Measurements from ENCODE around the gene PTPMT1. TPM values are rescaled to one million over a fixed set of nuclear protein-coding genes. Genes with fewer than 3 reads are reported as not detected.
A peak's percentile ranks its signal among the peaks of the same experiment; 100 is the strongest.

PTPMT1 gene
- total RNA-seq, 8 experiments from 2014 or later: 31.6 to 62.8 (median 38.9) TPM

GRCh38 chr11:47571357-47571729, 5.9 kb downstream of the PTPMT1 start:
- Histone ChIP-seq H3K4me3 (no peak overlapping the region), H3K4me1 (replicated peaks in 1 of 2) (peaks cover 0 to 3% of the 10 kb centered on the region in 2 donors), H3K27ac (no peak overlapping the region)
- in situ Hi-C loops (cut with MboI; ENCODE audit: low pct_unique_long_range_greater_than_20kb in 2 of 9, low sequenced_read_pairs in 9 of 9, unreplicated experiment in 9 of 9): loop anchor here in 1 of 9 experiments (25.0 kb wide), 1 partner anchor 159 kb away; the partner anchor contains the start of gene SLC39A13
- WGBS, 10 experiments: 60 to 100% (median 87%) methylated on average over 1 to 4 of the region's 4 CpGs; no CpG with 5 or more reads in 2 of the 10 experiments
- no peak for ATAC-seq (replicated peaks in 6 of 8)

GRCh38 chr11:47571895-47572294, 6.5 kb downstream of the PTPMT1 start:
- WGBS, 10 experiments: 17 to 100% (median 40%) methylated on average over 1 of the region's 1 CpG; no CpG with 5 or more reads in 7 of the 10 experiments
- in situ Hi-C loops (cut with MboI; ENCODE audit: low pct_unique_long_range_greater_than_20kb in 2 of 9, low sequenced_read_pairs in 9 of 9, unreplicated experiment in 9 of 9): loop anchor here in 1 of 9 experiments (25.0 kb wide), 1 partner anchor 160 kb away; the partner anchor contains the start of gene SLC39A13
- H3K4me3 ChIP-seq: no peak overlapping the region
- H3K4me1 ChIP-seq (replicated peaks in 1 of 2): peaks cover 0 to 2% of the 10 kb centered on the region in 2 donors
- no peak for ATAC-seq (replicated peaks in 6 of 8)
- no peak overlapping the region for H3K27ac ChIP-seq

DNA sequence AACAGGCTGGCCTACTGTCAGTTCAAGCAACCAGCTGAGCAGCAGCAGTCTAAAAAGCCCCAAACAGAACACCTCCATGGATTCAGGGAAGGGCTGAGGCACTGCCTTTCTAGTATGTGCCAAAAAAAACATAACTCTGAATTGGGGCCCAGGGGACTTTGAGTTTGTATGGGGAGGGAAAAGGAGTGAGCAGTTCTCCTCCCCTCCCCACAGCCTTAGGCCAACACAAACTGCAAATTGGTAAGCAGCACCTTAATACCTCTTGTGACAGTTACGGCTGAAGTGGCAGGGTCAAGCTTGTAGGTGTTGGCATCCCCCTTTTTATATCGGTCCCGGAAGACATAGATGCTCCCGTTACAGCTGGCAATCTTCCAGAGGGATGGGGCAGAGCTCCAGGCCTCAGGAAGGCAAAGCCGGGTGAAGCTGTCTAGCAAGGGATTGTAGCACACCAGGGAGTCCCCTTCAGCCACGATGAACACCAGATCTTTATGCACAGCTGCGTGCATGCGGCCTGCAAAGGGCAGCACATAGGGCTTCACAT, 7.4 kb downstream of the PTPMT1 start:
- WGBS, 10 experiments: 40 to 100% (median 90%) methylated on average over 1 to 7 of the region's 8 CpGs; no CpG with 5 or more reads in 3 of the 10 experiments
- ATAC-seq (replicated peaks in 6 of 8): peak in 1 of 8 experiments; percentile 20
- peaks cover 9 to 10% of the 10 kb centered on the region in 2 donors for H3K4me1 ChIP-seq (replicated peaks in 1 of 2)
- H3K4me3 ChIP-seq: no peak overlapping the region
- no peak overlapping the region for H3K27ac ChIP-seq
- in situ Hi-C loops (cut with MboI; ENCODE audit: low pct_unique_long_range_greater_than_20kb in 2 of 9, low sequenced_read_pairs in 9 of 9, unreplicated experiment in 9 of 9): loop anchor here in 1 of 9 experiments (25.0 kb wide), 1 partner anchor 160 kb away; the partner anchor contains the start of gene SLC39A13

DNA sequence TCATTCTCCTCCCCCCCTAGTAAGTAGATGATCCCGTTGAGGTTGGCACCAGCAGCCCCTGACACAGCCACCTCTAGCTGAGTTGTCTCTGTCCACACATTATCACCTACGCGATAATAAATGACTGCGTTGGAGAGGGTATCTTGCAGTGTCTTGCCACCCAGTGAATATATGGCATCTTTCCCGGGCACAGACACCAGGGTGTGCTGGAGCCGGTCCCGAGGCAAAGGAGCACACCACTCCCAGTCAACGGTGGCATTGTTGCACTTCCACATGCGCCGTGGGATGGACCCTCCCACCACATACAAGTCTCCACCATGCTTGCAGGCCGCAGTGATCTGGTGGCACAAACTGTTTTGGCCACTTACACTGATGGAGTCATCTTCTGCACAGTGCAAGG, 7.9 kb downstream of the PTPMT1 start:
- Histone ChIP-seq H3K4me1 (replicated peaks in 1 of 2) (peaks cover 12 to 15% of the 10 kb centered on the region in 2 donors), H3K27ac (no peak overlapping the region), H3K4me3 (no peak overlapping the region)
- in situ Hi-C loops (cut with MboI; ENCODE audit: low pct_unique_long_range_greater_than_20kb in 2 of 9, low sequenced_read_pairs in 9 of 9, unreplicated experiment in 9 of 9): loop anchor here in 1 of 9 experiments (25.0 kb wide), 1 partner anchor 161 kb away; the partner anchor contains the start of gene SLC39A13
- no peak for ATAC-seq (replicated peaks in 6 of 8)
- WGBS, 10 experiments: 80 to 100% (median 90%) methylated on average over 2 to 9 of the region's 11 CpGs; no CpG with 5 or more reads in 4 of the 10 experiments

DNA sequence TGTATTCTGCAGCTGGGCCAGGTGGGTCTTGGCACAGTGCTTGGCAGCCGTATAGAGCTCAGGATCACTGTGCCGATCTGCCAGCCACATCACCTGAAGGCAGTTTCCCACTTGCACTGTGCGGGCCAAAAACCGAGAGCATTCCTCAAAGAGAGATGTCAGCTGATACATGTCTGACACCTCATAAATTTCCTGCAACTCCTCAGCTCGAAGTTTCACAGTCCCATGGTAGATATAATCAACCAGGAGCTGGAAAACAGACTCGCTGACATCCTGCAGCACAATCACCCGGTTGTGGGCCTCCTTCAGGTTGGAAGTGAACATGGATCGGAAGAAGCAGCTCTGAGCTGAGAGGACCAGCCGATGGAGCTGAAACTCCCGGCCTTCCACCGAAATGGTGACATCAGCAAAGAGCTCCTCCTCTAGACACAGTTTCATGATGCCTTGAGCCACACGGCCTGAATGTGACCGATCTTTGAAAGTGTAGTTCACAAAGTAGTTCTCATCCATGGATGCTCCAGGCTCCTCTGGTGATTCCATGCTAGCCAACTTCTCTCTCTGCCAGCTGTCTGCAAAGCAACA, 12.2 kb downstream of the PTPMT1 start:
- ATAC-seq (replicated peaks in 6 of 8): no peak
- H3K27ac ChIP-seq: peak overlapping the region; percentile 97 to 98
- H3K4me1 ChIP-seq (replicated peaks in 1 of 2): peaks cover 15 to 21% of the 10 kb centered on the region in 2 donors
- 25 to 86% (median 70%) methylated on average over 2 to 10 of the region's 13 CpGs; no CpG with 5 or more reads in 3 of the 10 experiments for WGBS, 10 experiments
- peak overlapping the region; percentile 71 to 94 (median 89) for H3K4me3 ChIP-seq
- in situ Hi-C loops (cut with MboI; ENCODE audit: low pct_unique_long_range_greater_than_20kb in 2 of 9, low sequenced_read_pairs in 9 of 9, unreplicated experiment in 9 of 9): no loop called here

GRCh38 chr11:47578524-47579494, 13.4 kb downstream of the PTPMT1 start, which contains the start of the genes KBTBD4 and NDUFS3:
TSS of gene KBTBD4 (minus strand) at chr11:47578970. CDS start at chr11:47578951, 19 bp downstream.
TSS of gene NDUFS3 (plus strand) at chr11:47579074. CDS start at chr11:47579092, 18 bp downstream.
- peak; percentile 91 to 97 (median 94) for ATAC-seq (replicated peaks in 6 of 8)
- peak within 1 kb of the TSS; percentile 71 to 94 (median 89) for H3K4me3 ChIP-seq
- in situ Hi-C loops (cut with MboI; ENCODE audit: low pct_unique_long_range_greater_than_20kb in 2 of 9, low sequenced_read_pairs in 9 of 9, unreplicated experiment in 9 of 9): no loop called here
- peak within 1 kb of the TSS; percentile 97 to 98 for H3K27ac ChIP-seq
- H3K4me1 ChIP-seq (replicated peaks in 1 of 2): peaks cover 15 to 21% of the 10 kb centered on the region in 2 donors
- 0 to 5% (median 3%) methylated on average over 1 to 12 of the region's 72 CpGs; no CpG with 5 or more reads in 5 of the 10 experiments for WGBS, 10 experiments

DNA sequence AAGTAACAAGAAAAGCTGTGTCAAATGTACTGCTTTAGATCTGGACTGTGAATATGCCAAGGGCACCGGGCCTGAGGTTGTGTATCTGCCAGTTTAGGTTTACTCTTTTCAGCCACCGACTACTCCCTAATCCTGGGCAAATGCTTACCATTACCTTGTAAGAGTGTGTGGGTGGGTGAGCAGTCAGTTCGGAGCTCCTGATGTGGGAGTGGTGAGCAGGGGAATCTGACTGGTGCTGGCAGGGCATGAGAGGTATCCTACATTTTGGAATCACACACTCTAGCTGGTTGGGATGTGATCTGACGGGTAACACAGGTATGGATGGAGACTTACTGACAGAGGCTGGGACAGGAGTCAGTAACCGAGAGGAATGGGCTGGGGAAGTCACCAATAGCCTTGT, 18.4 kb downstream of the PTPMT1 start:
- no peak for ATAC-seq (replicated peaks in 6 of 8)
- 90 to 100% (median 98%) methylated on average over 1 to 4 of the region's 5 CpGs; no CpG with 5 or more reads in 2 of the 10 experiments for WGBS, 10 experiments

GRCh38 chr11:47586098-47586855, 20.9 kb downstream of the PTPMT1 start, which contains the start of gene FAM180B:
TSS of gene FAM180B (plus strand) at chr11:47586678. CDS start at chr11:47586769, 91 bp downstream.
- WGBS, 10 experiments: 17 to 100% (median 61%) methylated on average over 1 to 7 of the region's 12 CpGs; no CpG with 5 or more reads in 2 of the 10 experiments
- Histone ChIP-seq H3K4me3 (no peak within 1 kb of the TSS), H3K4me1 (replicated peaks in 1 of 2) (no peaks in the 10 kb centered on the region), H3K27ac (no peak within 1 kb of the TSS)
- in situ Hi-C loops (cut with MboI; ENCODE audit: low pct_unique_long_range_greater_than_20kb in 2 of 9, low sequenced_read_pairs in 9 of 9, unreplicated experiment in 9 of 9): no loop called here
- peak; percentile 12 to 61 (median 30) for ATAC-seq (replicated peaks in 6 of 8)

More for the DNA sequence above, 18.4 kb downstream of the PTPMT1 start:
- no peak overlapping the region for H3K27ac ChIP-seq
- peaks cover 2 to 6% of the 10 kb centered on the region in 2 donors for H3K4me1 ChIP-seq (replicated peaks in 1 of 2)
- H3K4me3 ChIP-seq: no peak overlapping the region
- in situ Hi-C loops (cut with MboI; ENCODE audit: low pct_unique_long_range_greater_than_20kb in 2 of 9, low sequenced_read_pairs in 9 of 9, unreplicated experiment in 9 of 9): no loop called here

DNA sequence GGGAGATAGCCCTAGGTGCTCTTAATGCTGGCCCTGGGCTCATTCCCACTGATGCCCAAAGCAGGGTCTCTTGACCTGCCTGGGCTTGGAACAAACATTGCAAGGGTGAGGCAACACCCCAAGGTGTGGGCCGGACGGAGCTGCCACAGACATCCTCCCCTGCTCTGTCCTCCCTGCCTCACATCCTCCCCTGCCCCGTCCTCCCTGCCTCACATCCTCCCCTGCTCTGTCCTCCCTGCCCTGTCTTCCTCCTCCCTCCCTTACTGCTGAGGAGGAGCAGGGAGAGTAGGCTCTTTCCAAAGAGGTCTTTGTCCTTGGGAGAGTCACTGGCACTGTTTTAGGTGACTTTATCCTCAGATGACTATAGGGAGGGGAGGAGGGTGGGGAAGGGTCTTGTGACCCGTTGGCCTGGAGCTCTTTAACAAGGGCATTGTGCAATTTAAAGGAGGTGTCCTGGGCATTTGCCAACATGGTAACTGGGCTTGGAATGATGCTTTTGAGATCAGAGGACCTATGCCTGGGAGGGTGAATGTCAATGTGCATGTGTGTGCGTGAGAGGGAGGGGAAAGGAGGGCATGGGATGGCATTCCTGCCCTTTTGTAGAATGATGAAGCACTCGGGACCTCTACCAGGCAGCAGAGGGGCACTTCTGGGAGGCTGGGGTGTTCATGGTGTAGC, 21.8 kb downstream of the PTPMT1 start:
- peaks cover 0 to 3% of the 10 kb centered on the region in 2 donors for H3K4me1 ChIP-seq (replicated peaks in 1 of 2)
- ATAC-seq (replicated peaks in 6 of 8): peak in 7 of 8 experiments; percentile 6 to 24 (median 10)
- WGBS, 10 experiments: 20 to 80% (median 57%) methylated on average over 1 of the region's 6 CpGs; no CpG with 5 or more reads in 5 of the 10 experiments
- in situ Hi-C loops (cut with MboI; ENCODE audit: low pct_unique_long_range_greater_than_20kb in 2 of 9, low sequenced_read_pairs in 9 of 9, unreplicated experiment in 9 of 9): no loop called here
- H3K27ac ChIP-seq: no peak overlapping the region
- no peak overlapping the region for H3K4me3 ChIP-seq

DNA sequence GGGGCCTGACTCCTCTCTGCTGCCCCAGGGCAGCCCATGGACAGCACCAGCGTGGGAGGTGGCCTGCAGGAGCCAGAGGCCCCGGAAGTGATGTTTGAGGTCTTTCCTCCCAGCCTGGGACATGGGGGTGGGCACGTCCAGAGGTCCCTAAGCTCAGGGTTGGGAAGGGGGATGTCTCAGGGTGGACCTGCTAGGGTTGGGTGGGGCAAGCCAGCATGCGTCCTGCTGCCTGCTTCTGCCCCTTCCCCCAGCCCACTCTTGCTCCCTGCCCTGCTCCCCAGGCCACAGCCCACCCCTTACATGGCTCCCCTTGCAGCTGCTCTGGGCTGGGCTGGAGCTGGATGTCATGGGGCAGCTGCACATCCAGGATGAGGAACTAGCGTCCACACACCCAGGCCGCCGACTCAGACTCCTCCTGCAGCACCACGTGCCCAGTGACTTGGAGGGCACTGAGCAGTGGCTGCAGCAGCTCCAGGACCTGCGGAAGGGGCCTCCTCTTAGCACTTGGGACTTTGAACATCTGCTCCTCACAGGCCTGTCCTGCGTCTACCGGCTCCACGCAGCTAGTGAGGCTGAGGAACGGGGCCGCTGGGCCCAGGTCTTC, 22.4 kb downstream of the PTPMT1 start:
- in situ Hi-C loops (cut with MboI; ENCODE audit: low pct_unique_long_range_greater_than_20kb in 2 of 9, low sequenced_read_pairs in 9 of 9, unreplicated experiment in 9 of 9): no loop called here
- WGBS, 10 experiments: 80% methylated on average over 3 of the region's 14 CpGs; no CpG with 5 or more reads in 9 of the 10 experiments
- Histone ChIP-seq H3K4me1 (replicated peaks in 1 of 2) (peaks cover 0 to 3% of the 10 kb centered on the region in 2 donors), H3K4me3 (no peak overlapping the region), H3K27ac (no peak overlapping the region)
- ATAC-seq (replicated peaks in 6 of 8): peak; percentile 8 to 66 (median 34)

GRCh38 chr11:47589118-47589517, 23.7 kb downstream of the PTPMT1 start:
- no peak overlapping the region for H3K4me3 ChIP-seq
- no peak for ATAC-seq (replicated peaks in 6 of 8)
- in situ Hi-C loops (cut with MboI; ENCODE audit: low pct_unique_long_range_greater_than_20kb in 2 of 9, low sequenced_read_pairs in 9 of 9, unreplicated experiment in 9 of 9): no loop called here

More at GRCh38 chr11:47589118-47589517, 23.7 kb downstream of the PTPMT1 start:
- peaks cover 0 to 7% of the 10 kb centered on the region in 2 donors for H3K4me1 ChIP-seq (replicated peaks in 1 of 2)
- H3K27ac ChIP-seq: no peak overlapping the region
- 33 to 100% (median 80%) methylated on average over 1 to 5 of the region's 11 CpGs; no CpG with 5 or more reads in 4 of the 10 experiments for WGBS, 10 experiments
